Spleen (tissue), 11 donors: Measurements from ENCODE around the gene HTR4. TPM values are rescaled to one million over a fixed set of nuclear protein-coding genes. Genes with fewer than 3 reads are reported as not detected.

Source experiments
- DNase-seq: peaks from one replicate; pipeline ENCODE4 v3.0.0-alpha.2; 2020
- H3K27ac ChIP-seq, 8 donors: fragments of 200-600 bp; sonication (generic) in 7 of 8; 1 replicate in 4 of 8; 2 replicates in 4 of 8; pipeline versions ENCODE4 v1.5.0 to v1.8.0; 2016 to 2021; ENCODE audit warnings: inconsistent platforms in 4 of 8, mild to moderate bottlenecking in 4 of 8, moderate library complexity in 1 of 8
- H3K27me3 ChIP-seq, 7 donors: fragments of 200-600 bp; sonication (generic) in 6 of 7; replicated peaks in 1 of 7; 1 replicate in 4 of 7; 2 replicates in 3 of 7; pipeline versions ENCODE4 v1.5.0 to v1.8.0; 2016 to 2021; ENCODE audit warnings: inconsistent platforms in 3 of 7, mild to moderate bottlenecking in 1 of 7
- H3K36me3 ChIP-seq, 6 donors: fragments of 200-600 bp; sonication (generic) in 5 of 6; 1 replicate in 4 of 6; 2 replicates in 2 of 6; pipeline versions ENCODE4 v1.5.0 to v1.8.0; 2016 to 2021; ENCODE audit warnings: inconsistent platforms in 2 of 6
- H3K4me1 ChIP-seq, 6 donors: fragments of 200-600 bp; sonication (generic) in 5 of 6; 1 replicate in 3 of 6; 2 replicates in 3 of 6; pipeline versions ENCODE4 v1.5.0 to v1.8.0; 2016 to 2021; ENCODE audit warnings: inconsistent platforms in 3 of 6
- H3K4me3 ChIP-seq, 8 donors: fragments of 200-600 bp; sonication (generic) in 7 of 8; 1 replicate in 4 of 8; 2 replicates in 4 of 8; pipeline versions ENCODE4 v1.5.0 to v1.8.0; 2016 to 2021; ENCODE audit warnings: inconsistent platforms in 4 of 8, mild to moderate bottlenecking in 4 of 8, moderate library complexity in 2 of 8
- H3K9me3 ChIP-seq, 8 donors: fragments of 200-600 bp; sonication (generic) in 7 of 8; 1 replicate in 4 of 8; 2 replicates in 4 of 8; pipeline versions ENCODE4 v1.5.0 to v1.8.0; 2016 to 2021; ENCODE audit warnings: inconsistent platforms in 4 of 8
- CTCF ChIP-seq, 11 experiments: fragments of 200-600 bp in 7 of 11; fragments of 450-650 bp in 4 of 11; sonication (generic) in 4 of 11; IDR thresholded peaks in 8 of 11; conservative IDR thresholded peaks in 3 of 11; 1 replicate in 7 of 11; 2 replicates in 4 of 11; pipeline versions ENCODE4 v1.4.0 to v1.8.0; 2016 to 2021; ENCODE audit warnings: antibody characterized with exemption in 11 of 11, inconsistent platforms in 4 of 11, mild to moderate bottlenecking in 1 of 11
- POLR2A ChIP-seq, 3 donors: fragments of 450-650 bp; IDR thresholded peaks; one replicate each; pipeline ENCODE4 v1.5.1; 2017; ENCODE audit warnings: antibody characterized with exemption in 3 of 3, mild to moderate bottlenecking in 1 of 3
- POLR2AphosphoS5 ChIP-seq, 3 donors: sonication (generic); formaldehyde crosslinking; IDR thresholded peaks; one replicate each; pipeline ENCODE4 v1.5.1; 2017; ENCODE audit warnings: antibody characterized with exemption in 3 of 3
- WGBS, 5 donors: extraction: QIAGEN DNeasy Blood & Tissue Kit in 3 of 5; methylation state at CpG; one replicate each; pipeline versions ENCODE4 v1.1.5 to v1.1.7; 2013 to 2018; 5-methylcytosine and 5-hydroxymethylcytosine counted together
- intact Hi-C: fragments of 100-400 bp; cut with DNase I; formaldehyde crosslinking; loops from one replicate; pipeline ENCODE4 v1.15.0; 2023; ENCODE audit warnings: low total_unique reads
- polyA plus RNA-seq, 3 donors: library from polyadenylated mRNA; stranded (reverse); fragments of 200-250 nt; gene quantifications; one replicate each; pipeline ENCODE4 v1.2.1, GENCODE V29; 2013
- total RNA-seq, 7 donors: library from RNA; depleted of rRNA in 3 of 7; stranded (reverse); fragments of >200 nt in 3 of 7; fragmentation: NEBNext Ultra II Directional in 4 of 7; extraction: Animal tissue kit (Norgen Biotek cat#: 25700) in 4 of 7; gene quantifications; one replicate each; pipeline versions ENCODE4 v1.1.0 to v1.2.1, GENCODE V29; 2016 to 2021
- donor health status: healthy with polysubstance abuse.
- donor health status: DM: no; HTN: no; CAD: no; lungs with moderate emphysema.
- donor health status: DM: no; HTN: no; CAD: no.
- donor health status: Bipolar disorder and iron deficiency.
- donor health status: healthy.
- donor health status: DM: no; HTN: no; CAD: no.
- donor health status: DM: yes; HTN: yes; CAD: no.

Gene HTR4
- total and polyA plus RNA-seq, 10 donors: 0.03 to 0.79 (median 0.41) TPM; not detected in 5

DNA sequence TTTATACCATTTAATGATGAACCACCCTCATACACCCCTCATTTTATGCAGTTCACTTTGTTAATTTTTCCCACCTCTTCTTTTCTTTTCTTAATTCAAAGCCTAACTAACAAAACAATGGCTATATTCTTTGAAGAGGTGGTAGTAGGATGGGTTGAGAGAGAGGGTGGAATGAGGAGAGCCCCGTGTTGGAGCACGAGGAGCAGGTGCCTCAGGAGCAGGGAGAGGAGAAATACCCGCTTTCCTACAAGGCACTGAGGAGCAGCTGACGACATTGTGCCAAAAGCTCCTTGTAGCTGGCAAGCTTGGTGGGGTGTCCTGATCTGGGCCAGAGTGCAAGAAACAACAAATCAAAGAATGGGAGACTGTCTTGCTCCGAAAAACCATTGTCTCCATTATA is 129.6 kb downstream of the HTR4 start:
- H3K27ac ChIP-seq: no peak overlapping the region
- H3K9me3 ChIP-seq: peaks cover 0 to 12% (median 11%) of the 10 kb centered on the region in 8 donors
- DNase-seq: no peak
- no peak overlapping the region for H3K4me3 ChIP-seq
- TF ChIP-seq CTCF (IDR thresholded peaks at IDR 0.05 in 8 of 11, conservative IDR thresholded peaks at IDR 0.05 in 3 of 11): no peak
- no peak for TF ChIP-seq POLR2A (IDR thresholded peaks at IDR 0.05)
- TF ChIP-seq POLR2AphosphoS5 (IDR thresholded peaks at IDR 0.05): no peak
- H3K36me3 ChIP-seq: no peaks in the 10 kb centered on the region
- intact Hi-C loops: no loop called here
- H3K4me1 ChIP-seq: no peaks in the 10 kb centered on the region
- H3K27me3 ChIP-seq: peaks cover 0 to 3% (median 0%) of the 10 kb centered on the region in 7 donors
- 80 to 92% (median 85%) methylated on average over 5 of the region's 5 CpGs for WGBS, 5 donors

DNA sequence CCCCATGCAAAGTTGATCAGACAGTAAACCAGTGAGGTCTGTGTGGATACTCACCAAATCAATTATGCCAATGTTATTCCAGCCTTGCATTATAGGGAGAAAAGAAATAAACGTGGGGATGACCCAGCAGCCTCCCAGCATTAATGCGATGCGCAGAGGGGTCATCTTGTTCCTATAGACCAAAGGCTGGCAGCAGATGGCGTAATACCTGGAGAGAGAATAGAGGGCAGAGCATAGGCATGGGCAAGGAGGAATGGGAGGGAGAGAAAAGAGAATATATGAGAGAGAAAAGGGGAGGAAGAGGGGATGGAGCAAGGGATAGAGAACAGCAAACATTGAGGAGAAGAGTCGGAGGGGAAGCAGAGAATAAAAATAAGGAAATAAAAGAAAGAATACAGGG is 131.2 kb downstream of the HTR4 start:
- Histone ChIP-seq H3K4me1 (no peaks in the 10 kb centered on the region), H3K9me3 (no peaks in the 10 kb centered on the region), H3K4me3 (no peak overlapping the region), H3K36me3 (no peaks in the 10 kb centered on the region), H3K27ac (no peak overlapping the region), H3K27me3 (peaks cover 0 to 3% (median 0%) of the 10 kb centered on the region in 7 donors)
- DNase-seq: no peak
- intact Hi-C loops: no loop called here
- no peak for TF ChIP-seq POLR2AphosphoS5 (IDR thresholded peaks at IDR 0.05)
- 63 to 73% (median 68%) methylated on average over 5 of the region's 5 CpGs for WGBS, 5 donors

DNA sequence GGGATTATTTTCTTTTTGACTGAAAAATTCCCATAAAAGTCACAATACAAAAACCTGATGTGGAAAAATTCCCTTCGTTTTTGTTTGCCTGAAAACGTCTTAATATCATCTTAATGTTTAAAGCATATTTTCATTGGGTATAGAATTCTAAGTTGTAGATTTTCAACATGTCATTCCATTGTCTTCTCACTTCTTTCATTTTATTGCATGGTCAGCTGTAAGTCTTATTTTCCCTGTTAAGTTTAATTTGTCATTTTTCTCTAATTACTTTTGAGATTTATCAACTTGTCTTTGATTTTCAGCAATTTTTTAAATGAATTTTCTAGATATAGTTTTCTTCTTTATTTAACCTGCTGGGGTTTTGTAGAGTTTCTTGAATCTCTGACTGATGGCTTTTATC is 138.9 kb downstream of the HTR4 start:
- Histone ChIP-seq H3K27ac (no peak overlapping the region), H3K9me3 (peaks cover 0 to 15% (median 7%) of the 10 kb centered on the region in 8 donors), H3K27me3 (no peaks in the 10 kb centered on the region), H3K36me3 (no peaks in the 10 kb centered on the region), H3K4me3 (no peak overlapping the region), H3K4me1 (no peaks in the 10 kb centered on the region)
- DNase-seq: no peak
- no peak for TF ChIP-seq POLR2A (IDR thresholded peaks at IDR 0.05)
- TF ChIP-seq CTCF (IDR thresholded peaks at IDR 0.05 in 8 of 11, conservative IDR thresholded peaks at IDR 0.05 in 3 of 11): no peak
- TF ChIP-seq POLR2AphosphoS5 (IDR thresholded peaks at IDR 0.05): no peak
- WGBS, 5 donors: 64 to 81% (median 70%) methylated on average over 2 of the region's 2 CpGs
- intact Hi-C loops: no loop called here

DNA sequence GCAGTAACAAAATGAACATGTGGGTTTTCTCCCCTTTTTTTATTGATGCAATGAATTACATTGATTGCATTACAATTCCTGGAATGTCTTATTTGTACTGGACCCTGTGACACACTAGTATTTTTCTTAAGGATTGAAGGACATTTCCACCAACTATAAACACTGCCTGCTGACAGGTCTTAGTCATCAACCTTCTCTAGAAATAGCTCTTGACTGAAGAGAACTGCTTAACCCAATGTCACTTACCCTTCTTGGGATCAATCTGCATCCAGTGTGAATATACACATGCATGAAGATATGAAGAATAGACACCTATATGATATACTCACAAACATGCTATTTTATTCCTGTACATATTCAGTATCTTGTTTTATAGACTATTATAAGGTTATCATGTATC is 140.0 kb downstream of the HTR4 start:
- no peaks in the 10 kb centered on the region for H3K27me3 ChIP-seq
- intact Hi-C loops: no loop called here
- no peaks in the 10 kb centered on the region for H3K4me1 ChIP-seq
- DNase-seq: no peak
- TF ChIP-seq CTCF (IDR thresholded peaks at IDR 0.05 in 8 of 11, conservative IDR thresholded peaks at IDR 0.05 in 3 of 11) (no peak), POLR2A (IDR thresholded peaks at IDR 0.05) (no peak), POLR2AphosphoS5 (IDR thresholded peaks at IDR 0.05) (no peak)
- peaks cover 0 to 15% (median 7%) of the 10 kb centered on the region in 8 donors for H3K9me3 ChIP-seq
- no peaks in the 10 kb centered on the region for H3K36me3 ChIP-seq
- H3K4me3 ChIP-seq: no peak overlapping the region
- H3K27ac ChIP-seq: no peak overlapping the region

- intact Hi-C loops: no loop called here
- WGBS, 5 donors: 85 to 92% (median 86%) methylated on average over 9 of the region's 9 CpGs
Measured at GRCh38 chr5:148512498-148512897, 141.8 kb downstream of the HTR4 start.

More at GRCh38 chr5:148512498-148512897, 141.8 kb downstream of the HTR4 start:
- TF ChIP-seq CTCF (IDR thresholded peaks at IDR 0.05 in 8 of 11, conservative IDR thresholded peaks at IDR 0.05 in 3 of 11): no peak
- TF ChIP-seq POLR2A (IDR thresholded peaks at IDR 0.05): no peak
- TF ChIP-seq POLR2AphosphoS5 (IDR thresholded peaks at IDR 0.05): no peak
- no peak for DNase-seq
- no peak overlapping the region for H3K4me3 ChIP-seq
- peaks cover 0 to 15% (median 7%) of the 10 kb centered on the region in 8 donors for H3K9me3 ChIP-seq
- H3K4me1 ChIP-seq: no peaks in the 10 kb centered on the region
- no peaks in the 10 kb centered on the region for H3K27me3 ChIP-seq
- H3K36me3 ChIP-seq: no peaks in the 10 kb centered on the region
- H3K27ac ChIP-seq: no peak overlapping the region
